ENCODE data around the gene MBOAT1.

Gene MBOAT1

DNA sequence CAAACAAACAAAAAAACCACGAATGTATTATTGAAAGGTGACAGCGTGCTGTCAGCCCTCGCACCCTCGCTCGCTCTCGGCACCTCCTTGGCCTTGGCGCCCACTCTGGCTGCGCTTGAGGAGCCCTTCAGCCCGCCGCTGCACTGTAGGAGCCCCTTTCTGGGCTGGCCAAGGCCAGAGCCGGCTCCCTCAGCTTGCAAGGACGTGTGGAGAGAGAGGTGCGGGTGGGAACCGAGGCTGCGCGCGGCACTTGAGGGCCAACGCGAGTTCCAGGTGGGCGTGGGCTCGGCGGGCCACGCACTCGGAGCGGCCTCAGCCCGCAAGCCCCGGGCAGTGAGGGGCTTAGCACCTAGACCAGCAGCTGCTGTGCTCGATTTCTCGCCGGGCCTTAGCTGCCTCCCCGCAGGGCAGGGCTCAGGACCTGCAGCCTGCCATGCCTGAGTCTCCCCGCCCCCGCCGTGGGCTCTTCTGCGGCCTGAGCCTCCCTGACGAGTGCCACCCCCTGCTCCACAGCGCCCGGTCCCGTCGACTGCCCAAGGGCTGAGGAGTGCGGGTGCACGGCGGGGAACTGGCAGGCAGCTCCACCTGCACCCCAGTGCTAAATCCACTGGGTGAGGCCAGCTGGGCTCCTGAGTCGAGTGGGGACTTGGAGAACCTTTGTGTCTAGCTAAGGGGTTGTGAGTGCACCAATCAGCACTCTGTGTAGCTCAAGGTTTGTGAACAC lies 20.9 kb upstream of the MBOAT1 start:
- DNase-seq, result no peak

DNA sequence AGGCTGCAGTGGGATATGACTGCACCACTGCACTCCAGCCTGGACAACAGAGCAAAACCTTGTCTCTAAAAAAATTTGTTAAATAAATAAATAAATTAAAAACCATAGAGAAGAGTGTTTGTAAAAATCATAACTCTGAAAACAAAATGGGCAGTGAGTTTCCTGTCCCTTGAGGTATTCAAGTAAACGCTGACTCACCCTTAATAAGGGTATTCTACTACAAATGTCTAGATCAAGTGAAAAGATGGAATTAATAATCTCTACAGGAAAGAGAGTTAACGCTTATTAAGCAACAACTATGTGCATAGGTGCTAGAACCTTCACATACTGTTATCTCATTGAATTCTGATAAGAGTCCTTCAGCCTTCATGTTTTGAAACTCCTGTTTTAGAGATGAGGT lies 19.9 kb upstream of the MBOAT1 start:
- no peak for DNase-seq

DNA sequence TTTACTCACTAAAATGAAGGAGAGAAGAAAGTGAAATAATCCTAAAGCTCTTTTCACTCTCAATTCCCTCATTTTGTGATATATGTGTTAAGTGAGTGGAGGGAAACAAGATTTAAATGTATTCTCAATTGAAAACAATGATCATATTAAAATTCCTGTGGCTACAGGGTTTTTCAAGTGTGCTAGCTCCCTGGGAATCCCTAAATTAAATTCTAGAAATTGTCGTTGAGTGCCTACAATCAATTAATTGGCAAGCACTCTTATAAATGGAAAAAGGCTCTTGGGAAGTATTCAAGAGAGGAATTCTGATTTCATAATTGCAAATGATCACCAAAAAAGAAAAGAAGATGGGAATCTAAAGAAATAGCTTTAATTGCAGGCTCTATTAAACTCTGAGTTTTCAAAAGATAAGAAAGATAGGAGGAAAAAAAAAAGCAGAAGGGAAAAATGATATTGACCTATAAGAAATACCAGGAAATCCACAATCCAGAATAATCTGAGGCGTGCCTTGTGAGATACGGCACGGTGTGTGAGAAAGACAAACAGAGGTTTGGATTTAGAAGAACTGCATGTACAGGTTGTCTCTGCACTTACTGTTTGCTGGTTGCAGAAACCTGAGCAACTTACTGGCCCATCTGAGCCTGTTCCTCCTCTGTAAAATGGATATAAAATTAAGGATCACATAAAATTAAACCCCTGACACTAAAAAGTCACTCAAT lies 18.3 kb upstream of the MBOAT1 start:
- DNase-seq, result no peak

DNA sequence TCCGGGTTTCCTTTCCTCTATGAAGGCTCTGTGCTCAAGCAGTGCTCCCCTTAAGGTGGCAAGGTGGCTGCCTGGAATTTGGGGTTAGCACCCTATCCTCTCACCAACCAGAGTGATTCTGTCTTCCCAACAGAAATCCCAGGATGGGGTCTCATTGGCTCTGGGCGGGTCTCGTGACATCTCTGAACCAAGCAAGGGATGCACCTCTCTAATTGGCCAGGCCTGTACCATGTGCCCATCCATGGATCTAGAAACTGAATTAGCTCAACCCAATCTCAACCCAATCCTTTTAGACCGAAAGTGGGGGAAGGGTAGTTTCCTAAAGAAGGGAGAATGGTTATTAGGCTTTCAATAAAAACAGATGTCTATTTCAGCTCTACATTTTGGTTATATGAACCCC lies 17.6 kb upstream of the MBOAT1 start:
- DNase-seq, result no peak

DNA sequence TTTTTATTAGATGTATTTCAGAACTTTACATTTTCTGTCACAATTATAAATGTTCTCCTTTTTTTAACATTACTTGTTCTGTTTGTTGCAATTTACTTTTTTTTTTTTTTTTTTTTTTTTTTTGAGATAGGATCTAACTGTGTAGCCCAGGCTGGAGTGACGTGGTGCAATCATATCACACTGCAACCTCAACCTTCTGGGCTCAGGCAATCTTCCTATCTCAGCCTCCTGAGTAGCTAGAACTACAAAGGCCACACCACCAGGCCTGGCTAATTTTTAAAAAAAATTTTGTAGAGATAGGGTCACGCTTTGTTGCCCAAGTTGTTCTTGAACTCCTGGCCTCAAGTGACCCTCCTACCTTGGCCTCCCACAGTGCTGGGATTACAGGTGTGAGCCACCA lies 15.1 kb upstream of the MBOAT1 start:
- no peak for DNase-seq

DNA sequence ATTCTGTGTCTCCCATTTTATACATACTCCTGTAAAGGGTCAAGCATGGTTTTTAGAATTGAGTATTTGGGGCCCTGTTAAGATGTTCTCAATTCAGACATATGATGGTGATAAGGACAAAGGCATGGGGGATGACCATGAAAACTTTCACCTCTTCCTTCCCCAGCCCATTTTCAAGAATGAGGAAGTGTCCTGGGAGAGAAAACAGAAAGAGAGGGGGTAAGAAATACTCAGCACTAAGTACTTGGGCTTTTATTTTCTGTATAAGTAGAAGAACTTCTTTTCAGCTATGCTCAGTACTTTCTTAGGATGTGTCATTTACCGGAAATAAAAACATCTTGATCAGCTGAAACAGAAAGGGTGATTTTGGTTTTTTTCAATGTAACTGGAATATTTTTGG lies 10.9 kb upstream of the MBOAT1 start:
- no peak for DNase-seq

DNA sequence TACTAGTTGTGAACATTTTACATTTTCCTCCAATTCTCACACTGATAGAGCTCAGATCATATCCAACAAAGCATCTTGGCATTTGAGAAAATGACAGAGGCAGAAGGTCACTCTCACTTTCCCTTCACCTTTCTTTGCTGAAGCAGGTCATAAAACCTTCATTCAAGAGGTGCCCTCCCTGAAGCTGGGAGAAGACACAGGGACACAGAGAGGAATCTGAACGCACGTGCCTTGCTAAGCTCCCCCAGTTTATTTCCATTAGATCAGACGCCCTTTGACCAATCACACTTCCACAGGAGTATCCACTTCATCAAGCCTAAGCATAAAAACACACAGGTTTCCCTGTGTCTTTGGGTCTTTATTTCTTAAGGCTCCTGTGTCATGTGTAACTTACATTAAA lies 9.2 kb upstream of the MBOAT1 start:
- DNase-seq, result no peak

DNA sequence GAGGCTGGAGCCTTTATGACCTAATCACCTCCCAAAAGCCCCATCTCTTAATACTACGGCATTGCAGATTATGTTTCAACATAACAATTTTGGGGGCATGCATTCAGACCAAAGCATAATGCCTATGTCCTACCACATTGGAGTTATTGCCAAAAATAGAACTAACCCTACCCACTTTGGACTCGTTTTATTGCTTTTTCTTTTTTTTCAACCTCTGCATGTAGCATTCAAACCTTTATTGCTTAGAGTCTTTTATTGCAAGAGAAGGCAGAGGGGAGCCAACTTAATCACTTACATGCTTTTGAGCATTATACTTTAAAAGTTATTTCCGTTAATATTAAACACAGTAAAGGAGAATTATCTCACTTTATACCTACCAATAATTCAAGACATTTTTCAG lies 8.1 kb upstream of the MBOAT1 start:
- DNase-seq, result no peak

DNA sequence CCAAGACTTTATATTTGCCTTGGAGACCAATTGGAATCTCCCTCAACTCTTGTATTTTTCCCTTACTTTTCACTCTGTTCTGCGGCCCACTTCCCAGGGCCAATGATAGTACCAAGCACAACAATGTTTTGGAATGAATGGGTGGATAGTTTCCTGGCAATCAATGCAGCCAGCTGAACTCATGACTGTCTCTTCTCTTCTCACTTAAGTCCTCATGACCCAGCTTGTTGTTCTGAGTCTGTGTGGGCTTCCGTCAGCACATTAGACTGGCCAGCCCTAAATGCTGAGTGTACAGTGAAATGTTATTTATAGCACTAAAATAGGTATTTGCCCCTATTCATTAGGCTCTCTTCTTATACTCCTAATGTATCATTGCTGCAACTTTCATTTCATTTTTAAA lies 5.6 kb upstream of the MBOAT1 start:
- DNase-seq, result no peak

DNA sequence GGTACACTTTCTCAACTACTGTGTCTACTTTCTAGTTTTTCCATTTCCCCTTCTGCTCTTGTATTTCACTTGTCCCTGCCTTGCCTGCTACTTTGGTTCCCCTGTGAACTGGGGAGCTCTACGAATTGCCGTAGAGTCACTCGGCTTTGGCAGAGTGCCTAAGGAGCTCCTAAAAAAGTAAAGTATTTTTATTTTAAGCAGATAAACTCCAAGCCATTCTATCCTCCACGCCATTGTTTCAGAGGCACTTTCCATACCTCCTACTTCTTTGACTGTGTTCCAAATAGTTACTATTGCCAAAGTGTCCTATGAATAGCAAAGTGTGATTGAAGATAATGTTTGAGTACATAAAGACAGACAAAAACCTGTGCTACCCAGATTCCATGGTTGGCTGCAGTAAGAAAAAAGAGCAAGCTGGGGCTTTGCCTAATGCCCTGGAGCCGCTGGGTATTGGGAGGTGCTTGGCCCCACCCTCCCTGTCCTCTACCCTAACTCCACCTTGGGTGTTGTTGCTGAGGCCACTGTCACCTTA lies 5.1 kb upstream of the MBOAT1 start:
- DNase-seq, result no peak

DNA sequence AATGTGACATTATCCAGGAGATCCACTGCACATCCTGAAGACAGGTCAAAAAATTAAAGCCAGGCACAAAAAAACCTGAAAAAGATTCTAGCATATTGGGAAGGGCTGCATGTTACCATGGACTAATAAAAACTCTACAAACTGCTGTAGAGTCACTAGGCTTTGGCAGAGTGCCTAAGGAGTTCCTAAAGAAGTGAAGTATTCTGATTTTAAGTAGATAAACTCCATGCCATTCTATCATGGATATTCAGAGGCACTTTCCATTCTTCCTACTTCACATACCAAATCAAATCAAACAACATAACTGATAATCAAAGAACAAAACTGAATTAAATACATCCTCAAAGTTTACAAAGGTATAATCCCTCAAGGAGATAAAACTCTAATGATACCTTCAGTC lies 3.0 kb upstream of the MBOAT1 start:
- DNase-seq, result no peak

DNA sequence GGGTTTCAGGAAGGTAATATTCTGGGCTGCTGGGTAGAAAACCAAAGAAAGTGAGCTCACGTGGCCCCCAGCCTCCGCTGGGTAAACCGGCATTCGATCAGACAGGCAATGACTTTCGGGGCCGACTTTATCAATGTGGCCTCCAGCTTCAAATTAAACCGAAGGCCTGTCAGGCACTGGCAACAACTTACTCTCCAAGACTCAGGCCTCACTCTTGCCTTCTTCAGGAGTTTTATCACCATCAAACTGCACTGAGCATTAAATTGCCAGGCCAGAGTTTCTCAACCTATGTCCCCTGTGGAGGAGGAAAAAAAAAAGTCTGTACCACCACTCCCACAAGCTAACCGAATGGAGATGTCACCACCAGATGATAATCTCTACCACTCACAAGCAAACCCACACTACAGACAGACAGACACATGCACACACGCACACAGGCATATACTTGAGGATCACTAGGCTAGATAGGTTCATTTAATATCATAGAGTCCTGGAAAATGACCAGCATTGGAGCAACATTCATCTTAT lies 1.1 kb upstream of the MBOAT1 start:
- no peak for DNase-seq

DNA sequence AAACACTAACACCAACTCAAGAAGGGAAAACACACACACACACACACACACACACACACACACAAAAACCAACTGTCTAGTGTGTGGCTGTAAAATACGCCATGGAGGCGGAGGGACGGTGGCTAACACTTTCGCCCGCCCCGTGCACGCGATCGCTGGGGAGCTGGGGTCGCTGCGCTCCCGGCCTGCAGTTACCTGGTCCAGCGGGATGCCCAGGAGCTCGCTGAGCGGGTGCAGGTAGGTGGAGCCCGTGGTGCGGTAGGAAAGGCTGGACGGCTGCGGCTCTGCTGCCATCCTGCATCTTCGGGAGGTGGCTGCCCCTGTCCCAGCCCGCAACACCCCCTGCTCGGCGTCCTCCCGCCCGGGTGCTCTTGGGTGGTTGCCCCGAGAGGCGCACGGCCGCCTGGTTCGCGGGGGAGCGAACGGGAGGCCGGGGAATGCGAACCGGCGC lies 303 bp downstream of the MBOAT1 start:
- no peak for DNase-seq

DNA sequence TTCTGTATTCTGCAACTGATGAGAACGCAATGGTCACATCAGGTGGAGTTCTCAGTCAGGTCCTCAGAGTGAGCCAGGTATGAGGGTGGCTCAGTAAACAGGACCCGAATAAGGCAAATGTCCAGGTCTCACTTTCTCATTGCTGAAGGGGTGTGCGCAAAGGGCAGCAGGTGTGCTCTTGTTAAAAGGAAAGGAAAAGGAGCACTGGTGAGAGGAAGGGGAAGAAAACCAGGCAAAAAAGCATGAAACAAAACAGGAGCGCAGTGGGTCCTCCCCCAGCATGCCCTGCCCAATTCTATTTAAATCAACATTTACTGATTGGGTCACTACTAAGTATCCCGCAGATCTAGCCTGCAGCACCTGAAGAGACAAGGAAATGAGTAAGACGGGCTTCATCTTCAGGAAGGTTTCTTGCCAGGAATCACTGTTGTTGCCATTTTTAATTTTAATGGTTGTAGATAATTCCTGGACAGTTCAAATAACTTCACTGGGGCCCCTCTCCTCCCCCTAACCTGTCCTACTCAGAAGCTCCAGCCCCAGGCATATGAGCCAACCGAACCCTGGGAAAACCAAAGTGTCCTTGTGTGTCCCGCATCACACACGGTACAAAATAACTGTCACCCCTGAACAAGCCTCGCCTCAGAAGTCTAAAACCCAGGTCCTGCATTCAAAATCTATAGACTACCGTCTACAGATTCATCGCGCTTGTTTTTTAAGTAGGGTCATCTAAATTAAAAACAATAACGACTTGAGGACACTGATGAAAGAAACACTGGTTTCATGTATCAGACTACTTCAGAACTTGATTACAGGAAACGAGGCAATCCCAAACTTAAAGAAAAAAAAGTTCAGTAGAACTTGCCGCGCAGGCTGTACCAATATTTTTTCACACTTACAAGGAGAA lies 980 bp downstream of the MBOAT1 start:
- no peak for DNase-seq

DNA sequence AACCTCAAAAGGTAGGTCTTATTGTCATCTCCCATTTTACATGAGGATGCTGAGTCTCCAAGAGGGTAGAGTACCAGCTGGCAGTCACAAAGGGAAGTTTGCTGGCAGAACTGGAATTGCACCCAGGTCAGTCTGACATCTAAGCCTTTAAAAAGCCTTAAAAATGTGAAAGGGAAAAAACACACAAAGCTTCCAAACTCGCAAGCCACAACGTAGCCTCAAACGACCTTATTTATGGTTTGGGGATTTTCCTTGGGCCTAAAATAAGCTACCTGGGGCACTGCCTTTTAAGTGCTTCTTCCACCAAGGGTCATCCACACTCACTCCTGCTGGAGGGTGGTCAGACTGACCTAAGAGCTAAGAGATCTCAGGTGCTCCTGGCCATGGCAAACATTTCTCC lies 2.1 kb downstream of the MBOAT1 start:
- DNase-seq, result no peak

DNA sequence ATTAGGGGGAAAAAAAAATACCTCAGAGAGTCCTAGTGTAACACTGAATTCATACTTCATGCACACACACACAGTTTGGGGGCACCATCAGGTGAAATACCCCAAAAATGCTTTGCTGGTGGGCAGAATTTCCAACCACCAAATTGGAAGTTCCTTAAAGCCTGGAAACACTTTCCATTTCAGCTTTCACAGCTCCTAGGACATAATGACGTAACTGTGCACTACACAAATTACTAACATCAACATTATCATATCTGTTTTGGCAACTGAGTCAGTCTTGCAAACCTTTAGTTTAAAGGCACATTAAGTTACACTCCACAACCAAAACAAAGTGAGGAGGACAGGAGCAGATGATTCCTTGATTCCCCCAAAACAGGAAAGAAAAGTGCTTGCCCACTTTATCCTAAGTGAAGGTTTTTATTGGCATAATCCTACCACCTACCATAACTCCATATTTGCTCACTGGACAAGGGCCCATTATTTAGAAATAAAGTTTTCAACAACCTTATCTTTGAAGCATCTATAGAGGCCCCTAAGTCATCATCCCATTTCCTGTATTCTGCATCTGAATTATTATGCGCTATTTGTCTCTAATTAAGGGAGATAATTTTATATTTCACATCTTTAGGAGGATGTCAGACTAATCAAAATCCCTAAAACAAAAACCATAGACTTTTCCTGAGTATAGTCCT lies 3.4 kb downstream of the MBOAT1 start:
- DNase-seq, result no peak

DNA sequence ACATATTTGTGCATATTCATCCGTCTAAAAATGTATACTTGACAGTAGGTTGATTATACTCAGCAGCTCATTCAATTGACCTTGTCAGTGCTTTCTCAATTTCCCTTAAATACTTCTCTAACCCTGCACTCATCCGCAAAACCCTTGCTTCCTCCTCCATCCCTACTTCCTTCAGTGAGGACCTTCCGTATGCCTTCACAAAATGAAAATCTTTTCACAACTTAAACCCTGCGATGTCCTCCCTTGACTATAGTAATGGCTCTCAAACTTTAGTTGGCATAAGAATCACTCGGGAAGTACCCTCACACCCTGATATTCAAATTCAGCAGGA lies 5.2 kb downstream of the MBOAT1 start:
- DNase-seq, result no peak

DNA sequence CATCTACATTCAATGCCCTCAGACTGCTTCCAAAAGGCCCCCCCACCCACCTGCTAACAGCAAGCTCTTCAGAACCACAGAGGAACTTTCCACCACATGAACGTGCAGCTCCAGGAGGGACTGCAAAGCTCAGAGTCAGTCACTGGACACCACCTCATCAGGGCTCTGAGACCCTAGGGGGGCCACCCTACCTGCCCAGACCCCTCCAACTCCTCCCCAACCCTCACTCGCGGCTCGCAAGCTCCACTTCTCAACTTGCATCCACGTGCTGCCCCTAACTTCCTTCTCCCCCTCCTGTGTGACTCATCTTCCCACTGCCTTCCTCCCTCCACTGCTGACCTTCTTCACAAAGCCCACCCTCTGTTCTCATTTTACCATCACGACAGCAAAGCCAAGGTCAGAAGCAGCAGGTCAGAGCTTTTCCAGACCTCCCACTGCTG lies 6.5 kb downstream of the MBOAT1 start:
- no peak for DNase-seq

DNA sequence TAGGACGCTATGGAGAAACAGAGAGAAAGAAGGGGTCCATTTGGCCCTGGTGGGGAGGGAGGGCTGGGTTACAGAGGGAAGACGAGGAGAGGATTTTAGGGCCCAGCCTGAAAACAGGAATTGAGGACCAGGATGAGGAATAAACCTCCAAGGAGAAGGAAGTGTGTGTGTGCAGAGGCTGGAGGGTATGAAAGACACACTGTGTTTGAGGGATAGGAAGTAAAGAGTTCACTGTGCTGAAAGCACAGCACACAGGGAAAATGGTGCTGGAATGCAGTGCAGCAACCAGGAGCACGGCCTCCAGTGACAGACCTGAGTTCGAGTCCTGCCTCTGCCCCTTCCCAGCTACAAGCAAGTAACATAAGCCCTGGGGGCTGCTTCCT lies 7.8 kb downstream of the MBOAT1 start:
- DNase-seq, result no peak

DNA sequence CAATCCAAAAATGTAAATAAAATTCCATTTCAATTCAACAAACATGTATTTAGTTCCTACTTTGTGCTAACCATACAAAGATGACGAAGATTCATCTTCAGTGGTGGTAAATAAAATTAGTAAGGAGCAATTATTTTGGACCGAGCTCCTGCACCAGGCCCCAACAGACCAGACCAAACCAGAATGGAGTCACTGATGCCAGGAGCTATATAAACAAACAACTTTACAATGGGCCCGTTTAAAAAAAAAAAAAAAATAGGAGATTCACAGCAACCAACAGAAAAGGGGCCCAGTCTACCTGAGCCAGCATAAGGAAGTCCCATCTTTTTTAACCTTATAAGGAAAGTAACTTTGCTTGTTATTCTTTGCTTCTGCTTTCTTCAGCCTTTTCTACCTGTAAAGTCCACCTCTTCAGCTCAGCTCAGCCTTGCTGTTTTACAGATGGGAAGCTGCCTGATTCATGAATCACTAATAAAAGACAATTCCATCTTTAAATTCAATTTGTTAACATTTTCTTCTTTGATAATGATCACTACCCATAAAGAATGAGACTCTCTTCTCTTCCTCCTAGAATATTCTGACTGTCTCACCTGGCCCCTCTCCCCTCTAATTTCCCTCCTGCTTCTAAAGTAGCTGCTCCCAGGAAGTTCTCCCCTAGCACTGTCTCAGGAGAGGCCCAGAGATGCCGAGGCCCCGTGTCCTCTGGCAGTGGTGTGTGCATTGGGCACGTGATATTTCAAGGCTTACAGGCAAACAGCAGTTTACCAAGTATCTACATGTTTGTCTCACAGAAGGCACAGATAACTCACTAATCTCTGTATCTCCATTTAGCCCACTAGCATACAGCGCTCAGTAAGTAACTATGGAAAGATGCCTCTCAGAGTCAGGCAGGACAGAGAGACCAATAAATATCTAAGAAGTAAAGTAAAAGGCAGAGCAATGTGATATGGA lies 8.4 kb downstream of the MBOAT1 start:
- no peak for DNase-seq

DNA sequence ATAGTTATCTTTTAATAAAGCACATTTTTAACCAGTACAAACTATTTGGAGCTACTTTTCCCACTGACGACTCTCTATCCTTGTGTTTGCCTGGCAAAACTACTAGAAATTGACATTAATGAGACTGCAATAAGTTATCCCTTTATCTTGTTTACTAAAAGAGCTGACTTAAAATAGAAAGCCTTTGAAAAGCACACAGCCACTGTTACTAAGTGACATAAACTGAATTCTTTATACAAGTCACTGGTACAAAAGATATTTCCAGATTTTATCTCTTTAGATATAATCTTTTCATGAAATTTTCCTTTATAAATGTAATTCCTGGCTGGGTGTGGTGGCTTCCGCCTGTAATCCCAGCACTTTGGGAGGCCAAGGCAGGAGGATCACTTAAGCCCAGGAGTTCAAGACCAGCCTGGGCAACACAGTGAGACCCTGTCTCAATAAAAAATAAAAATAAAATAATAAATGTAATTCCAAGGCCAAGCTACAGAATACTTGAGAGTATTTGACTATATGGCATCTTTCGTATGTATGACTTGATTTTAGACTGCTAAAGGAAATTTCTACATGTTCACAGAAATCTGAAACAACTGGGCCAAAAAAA lies 9.5 kb downstream of the MBOAT1 start:
- DNase-seq, result no peak

Measured in stimulated activated CD4-positive, alpha-beta T cell treated with anti-CD3 and anti-CD28 coated beads, Interleukin-2, amount 100 ng/mL, for 48 hours (primary cell).